ENCODE measurements around the gene PLCB3.

Gene PLCB3

DNA sequence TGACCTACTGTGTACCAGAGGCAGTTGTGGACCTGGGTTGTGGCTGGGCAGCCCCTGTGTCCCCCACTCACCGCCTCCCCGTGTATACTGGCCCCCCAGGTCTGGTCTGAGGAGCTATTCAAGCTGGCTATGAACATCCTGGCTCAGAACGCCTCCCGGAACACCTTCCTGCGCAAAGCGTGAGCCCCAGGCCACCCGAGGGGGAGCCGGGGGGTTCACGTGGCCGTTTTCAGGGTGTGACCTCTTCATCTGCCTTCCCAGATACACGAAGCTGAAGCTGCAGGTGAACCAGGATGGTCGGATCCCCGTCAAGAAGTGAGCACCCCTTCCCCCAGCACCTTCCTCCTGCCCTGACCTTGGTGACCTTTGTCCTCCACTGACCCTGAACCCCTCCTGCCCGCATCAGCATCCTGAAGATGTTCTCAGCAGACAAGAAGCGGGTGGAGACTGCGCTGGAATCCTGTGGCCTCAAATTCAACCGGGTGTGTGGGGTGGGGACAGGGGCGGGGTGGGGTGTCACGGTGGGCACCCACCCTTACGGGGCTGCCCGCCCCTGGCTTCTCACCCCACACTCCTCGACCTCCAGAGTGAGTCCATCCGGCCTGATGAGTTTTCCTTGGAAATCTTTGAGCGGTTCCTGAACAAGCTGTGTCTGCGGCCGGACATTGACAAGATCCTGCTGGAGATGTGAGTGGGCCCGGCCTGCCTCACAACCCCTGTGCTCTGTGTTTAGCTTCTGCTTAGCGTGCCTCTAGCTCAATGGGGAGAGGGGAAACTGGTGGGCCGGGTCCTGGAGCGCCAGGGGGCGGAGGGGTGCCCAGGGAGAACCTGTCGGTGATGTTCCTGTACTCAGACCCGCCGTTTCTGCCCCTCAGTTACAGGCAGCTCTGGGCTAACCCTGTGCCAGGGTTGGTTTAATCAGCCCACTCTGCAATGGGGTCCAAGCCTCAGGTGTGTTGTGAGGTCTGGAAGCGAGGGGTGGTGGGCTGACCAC lies 4.1 kb downstream of the PLCB3 start:
- no peak for TF ChIP-seq SP1 (IDR thresholded peaks at IDR 0.05)
- no peak for TF ChIP-seq ARNT (IDR thresholded peaks at IDR 0.05)
- TF ChIP-seq CTBP1 (IDR thresholded peaks at IDR 0.05; ENCODE audit: borderline replicate concordance) = no peak
- no peak for TF ChIP-seq FOXA1 (IDR thresholded peaks at IDR 0.05)
- TF ChIP-seq TARDBP (IDR thresholded peaks at IDR 0.05) = no peak
- no peak for DNase-seq (ENCODE audit: extremely low spot score)
- ChIA-PET POLR2A (interaction anchor here (0.8 to 4.1 kb wide), 5 partner anchors 9 to 62 kb away, joined by 3 to 18 read pairs (median 4); partner anchors contain the start of genes FKBP2, PPP1R14B, PRDX5 and TRMT112), CTCF (no interaction called here)

DNA sequence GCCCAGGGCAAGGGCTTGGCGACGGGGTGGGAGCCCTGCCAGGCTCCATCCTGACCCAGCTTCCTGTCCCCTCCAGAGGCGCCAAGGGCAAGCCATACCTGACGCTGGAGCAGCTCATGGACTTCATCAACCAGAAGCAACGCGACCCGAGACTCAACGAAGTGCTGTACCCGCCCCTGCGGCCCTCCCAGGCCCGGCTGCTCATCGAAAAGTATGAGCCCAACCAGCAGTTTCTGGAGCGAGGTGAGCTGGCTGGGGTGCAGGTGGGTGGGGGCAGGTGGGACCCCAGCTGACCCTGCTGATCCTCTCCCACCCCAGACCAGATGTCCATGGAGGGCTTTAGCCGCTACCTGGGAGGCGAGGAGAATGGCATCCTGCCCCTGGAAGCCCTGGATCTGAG lies 5.0 kb downstream of the PLCB3 start:
- POLR2A ChIA-PET = interaction anchor here (0.9 to 4.1 kb wide), 3 partner anchors 10 to 61 kb away, joined by 3 to 18 read pairs (median 6); partner anchors contain the start of genes FKBP2, PPP1R14B, PRDX5 and TRMT112
- no peak for DNase-seq (ENCODE audit: extremely low spot score)
- TF ChIP-seq HDGF (IDR thresholded peaks at IDR 0.05; ENCODE audit: borderline replicate concordance) = no peak
- TF ChIP-seq ARNT (IDR thresholded peaks at IDR 0.05) = no peak
- TF ChIP-seq BHLHE40 (IDR thresholded peaks at IDR 0.05; ENCODE audit: borderline replicate concordance) = no peak
- TF ChIP-seq ZNF384 (IDR thresholded peaks at IDR 0.05) = no peak
- no peak for TF ChIP-seq FOXK2 (IDR thresholded peaks at IDR 0.05)
- TF ChIP-seq L3MBTL2 (conservative IDR thresholded peaks at IDR 0.05) = no peak
- TF ChIP-seq SUZ12 (IDR thresholded peaks at IDR 0.05) = no peak
- TF ChIP-seq PKNOX1 (IDR thresholded peaks at IDR 0.05) = no peak
- CTCF ChIA-PET = no interaction called here

DNA sequence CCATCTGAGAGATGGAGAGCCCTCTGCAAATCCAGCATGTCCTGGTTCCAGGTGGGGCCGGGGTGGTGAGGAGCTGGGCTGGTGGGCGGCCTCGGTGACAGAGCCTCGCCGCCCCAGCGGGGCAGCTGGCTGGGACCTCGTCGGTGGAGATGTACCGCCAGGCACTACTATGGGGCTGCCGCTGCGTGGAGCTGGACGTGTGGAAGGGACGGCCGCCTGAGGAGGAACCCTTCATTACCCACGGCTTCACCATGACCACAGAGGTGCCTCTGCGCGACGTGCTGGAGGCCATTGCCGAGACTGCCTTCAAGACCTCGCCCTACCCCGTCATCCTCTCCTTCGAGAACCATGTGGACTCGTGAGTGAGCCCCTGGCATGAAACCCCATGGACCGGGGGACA lies 7.0 kb downstream of the PLCB3 start:
- no peak for DNase-seq (ENCODE audit: extremely low spot score)
- POLR2A ChIA-PET = interaction anchor here (0.9 to 4.1 kb wide), 2 partner anchors 11 to 12 kb away, joined by 3 to 18 read pairs; partner anchors contain the start of gene PPP1R14B
- TF ChIP-seq NFRKB (IDR thresholded peaks at IDR 0.05) (no peak), BHLHE40 (IDR thresholded peaks at IDR 0.05; ENCODE audit: borderline replicate concordance) (no peak), CTBP1 (IDR thresholded peaks at IDR 0.05; ENCODE audit: borderline replicate concordance) (no peak), ARNT (IDR thresholded peaks at IDR 0.05) (no peak), L3MBTL2 (conservative IDR thresholded peaks at IDR 0.05) (no peak), FOXK2 (IDR thresholded peaks at IDR 0.05) (no peak), FOXM1 (IDR thresholded peaks at IDR 0.05; ENCODE audit: borderline replicate concordance) (no peak), HDGF (IDR thresholded peaks at IDR 0.05; ENCODE audit: borderline replicate concordance) (no peak), SP1 (IDR thresholded peaks at IDR 0.05) (no peak), SUZ12 (IDR thresholded peaks at IDR 0.05) (no peak), LEF1 (IDR thresholded peaks at IDR 0.05; ENCODE audit: borderline replicate concordance) (no peak)
- CTCF ChIA-PET = no interaction called here

DNA sequence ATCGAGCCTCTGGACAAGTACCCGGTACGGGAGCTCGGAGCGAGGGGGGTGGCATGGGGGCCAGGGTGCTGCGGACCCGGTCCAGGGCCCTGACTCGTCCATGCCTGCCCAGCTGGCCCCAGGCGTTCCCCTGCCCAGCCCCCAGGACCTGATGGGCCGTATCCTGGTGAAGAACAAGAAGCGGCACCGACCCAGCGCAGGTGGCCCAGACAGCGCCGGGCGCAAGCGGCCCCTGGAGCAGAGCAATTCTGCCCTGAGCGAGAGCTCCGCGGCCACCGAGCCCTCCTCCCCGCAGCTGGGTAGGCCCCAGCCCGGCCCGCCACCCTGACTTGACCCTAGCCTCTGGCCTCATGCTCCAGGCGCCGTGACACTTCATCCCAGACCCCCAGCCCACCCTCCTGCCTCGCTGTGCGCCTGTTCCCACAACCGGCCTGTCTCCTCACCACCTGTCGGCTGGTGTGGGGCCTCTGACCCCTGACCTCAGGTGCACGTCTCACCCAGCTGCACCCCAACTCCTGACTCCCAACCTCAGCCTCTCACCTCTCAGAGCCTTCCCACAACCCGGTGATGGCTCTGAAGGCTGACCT lies 7.7 kb downstream of the PLCB3 start:
- ChIA-PET POLR2A (interaction anchor here (4.1 kb wide), 1 partner anchor 12 kb away, joined by 18 read pairs; the partner anchor contains the start of gene PPP1R14B), CTCF (no interaction called here)
- no peak for DNase-seq (ENCODE audit: extremely low spot score)
- TF ChIP-seq PKNOX1 (IDR thresholded peaks at IDR 0.05) (no peak), L3MBTL2 (conservative IDR thresholded peaks at IDR 0.05) (no peak), ZNF384 (IDR thresholded peaks at IDR 0.05) (no peak), ELF4 (IDR thresholded peaks at IDR 0.05) (no peak), FOXA1 (IDR thresholded peaks at IDR 0.05) (no peak), BHLHE40 (IDR thresholded peaks at IDR 0.05; ENCODE audit: borderline replicate concordance) (no peak), LEF1 (IDR thresholded peaks at IDR 0.05; ENCODE audit: borderline replicate concordance) (no peak), FOXM1 (IDR thresholded peaks at IDR 0.05; ENCODE audit: borderline replicate concordance) (no peak), ARNT (IDR thresholded peaks at IDR 0.05) (no peak), SP1 (IDR thresholded peaks at IDR 0.05) (no peak), FOXK2 (IDR thresholded peaks at IDR 0.05) (no peak), TARDBP (IDR thresholded peaks at IDR 0.05) (no peak), SUZ12 (IDR thresholded peaks at IDR 0.05) (no peak)

- no peak for TF ChIP-seq TARDBP (IDR thresholded peaks at IDR 0.05)
- POLR2A ChIA-PET = interaction anchor here (4.1 kb wide), 1 partner anchor 13 kb away, joined by 18 read pairs; the partner anchor contains the start of gene PPP1R14B
- no peak for DNase-seq (ENCODE audit: extremely low spot score)
- CTCF ChIA-PET = no interaction called here
Measured at GRCh38 chr11:64259533-64260067, 8.3 kb downstream of the PLCB3 start.

- ChIA-PET POLR2A (interaction anchor here (1.4 kb wide), 1 partner anchor 57 kb away, joined by 3 read pairs; the partner anchor contains the start of gene PRDX5), CTCF (no interaction called here)
- no peak for DNase-seq (ENCODE audit: extremely low spot score)
Measured at GRCh38 chr11:64260147-64260708, 8.9 kb downstream of the PLCB3 start.

More at GRCh38 chr11:64260147-64260708, 8.9 kb downstream of the PLCB3 start:
- TF ChIP-seq L3MBTL2 (conservative IDR thresholded peaks at IDR 0.05) = no peak
- no peak for TF ChIP-seq FOXA1 (IDR thresholded peaks at IDR 0.05)
- no peak for TF ChIP-seq BHLHE40 (IDR thresholded peaks at IDR 0.05; ENCODE audit: borderline replicate concordance)
- no peak for TF ChIP-seq HDGF (IDR thresholded peaks at IDR 0.05; ENCODE audit: borderline replicate concordance)
- TF ChIP-seq SP1 (IDR thresholded peaks at IDR 0.05) = no peak
- no peak for TF ChIP-seq ELF4 (IDR thresholded peaks at IDR 0.05)
- no peak for TF ChIP-seq ZNF384 (IDR thresholded peaks at IDR 0.05)
- TF ChIP-seq FOXK2 (IDR thresholded peaks at IDR 0.05) = no peak
- TF ChIP-seq NFRKB (IDR thresholded peaks at IDR 0.05) = no peak
- no peak for TF ChIP-seq TARDBP (IDR thresholded peaks at IDR 0.05)
- TF ChIP-seq CTBP1 (IDR thresholded peaks at IDR 0.05; ENCODE audit: borderline replicate concordance) = no peak
- TF ChIP-seq LEF1 (IDR thresholded peaks at IDR 0.05; ENCODE audit: borderline replicate concordance) = no peak
